ENCODE data around the gene WDFY3.

WDFY3 gene

GRCh38 chr4:84719115-84719514 lies 247.4 kb downstream of the WDFY3 start:
- no peak for TF ChIP-seq YY1 (IDR thresholded peaks at IDR 0.05; ENCODE audit: low read depth)
- no peak for TF ChIP-seq TCF12 (IDR thresholded peaks at IDR 0.05; ENCODE audit: low read depth)
- TF ChIP-seq FOXM1 (IDR thresholded peaks at IDR 0.05; ENCODE audit: borderline replicate concordance, low read depth) = no peak
- TF ChIP-seq EGR1 (IDR thresholded peaks at IDR 0.05) = no peak
- no peak for TF ChIP-seq ZBTB7A (IDR thresholded peaks at IDR 0.05; ENCODE audit: low read depth)
- no peak for TF ChIP-seq TEAD4 (IDR thresholded peaks at IDR 0.05)
- TF ChIP-seq RAD21 (IDR thresholded peaks at IDR 0.05; ENCODE audit: low read depth) = no peak
- TF ChIP-seq CEBPB (IDR thresholded peaks at IDR 0.05) = no peak
- TF ChIP-seq USF1 (IDR thresholded peaks at IDR 0.05) = no peak
- TF ChIP-seq TAF1 (IDR thresholded peaks at IDR 0.05; ENCODE audit: low read depth) = no peak
- no peak for TF ChIP-seq MAX (IDR thresholded peaks at IDR 0.05)
- TF ChIP-seq CREB1 (IDR thresholded peaks at IDR 0.05; ENCODE audit: low read depth) = no peak
- TF ChIP-seq EP300 (IDR thresholded peaks at IDR 0.05; ENCODE audit: borderline replicate concordance) = no peak
- TF ChIP-seq REST (IDR thresholded peaks at IDR 0.05; ENCODE audit: low read depth) = no peak
- no peak for TF ChIP-seq NFIC (IDR thresholded peaks at IDR 0.05)

- no peak for TF ChIP-seq YY1 (IDR thresholded peaks at IDR 0.05; ENCODE audit: low read depth)
- no peak for TF ChIP-seq EGR1 (IDR thresholded peaks at IDR 0.05)
- no peak for TF ChIP-seq MAX (IDR thresholded peaks at IDR 0.05)
- no peak for TF ChIP-seq CEBPB (IDR thresholded peaks at IDR 0.05)
- TF ChIP-seq ZBTB7A (IDR thresholded peaks at IDR 0.05; ENCODE audit: low read depth) = no peak
- TF ChIP-seq TAF1 (IDR thresholded peaks at IDR 0.05; ENCODE audit: low read depth) = no peak
- no peak for TF ChIP-seq REST (IDR thresholded peaks at IDR 0.05; ENCODE audit: low read depth)
- TF ChIP-seq FOXM1 (IDR thresholded peaks at IDR 0.05; ENCODE audit: borderline replicate concordance, low read depth) = no peak
- no peak for TF ChIP-seq NFIC (IDR thresholded peaks at IDR 0.05)
- TF ChIP-seq TCF12 (IDR thresholded peaks at IDR 0.05; ENCODE audit: low read depth) = no peak
- TF ChIP-seq USF1 (IDR thresholded peaks at IDR 0.05) = no peak
- no peak for TF ChIP-seq TEAD4 (IDR thresholded peaks at IDR 0.05)
- TF ChIP-seq RAD21 (IDR thresholded peaks at IDR 0.05; ENCODE audit: low read depth) = no peak
- no peak for TF ChIP-seq CREB1 (IDR thresholded peaks at IDR 0.05; ENCODE audit: low read depth)
- TF ChIP-seq EP300 (IDR thresholded peaks at IDR 0.05; ENCODE audit: borderline replicate concordance) = no peak
Measured at GRCh38 chr4:84718699-84719098, 247.8 kb downstream of the WDFY3 start.

GRCh38 chr4:84710548-84710947 lies 255.9 kb downstream of the WDFY3 start:
- TF ChIP-seq CREB1 (IDR thresholded peaks at IDR 0.05; ENCODE audit: low read depth) = no peak
- no peak for TF ChIP-seq RAD21 (IDR thresholded peaks at IDR 0.05; ENCODE audit: low read depth)
- no peak for TF ChIP-seq NFIC (IDR thresholded peaks at IDR 0.05)
- TF ChIP-seq TEAD4 (IDR thresholded peaks at IDR 0.05) = no peak
- no peak for TF ChIP-seq USF1 (IDR thresholded peaks at IDR 0.05)
- no peak for TF ChIP-seq REST (IDR thresholded peaks at IDR 0.05; ENCODE audit: low read depth)
- TF ChIP-seq MAX (IDR thresholded peaks at IDR 0.05) = no peak
- TF ChIP-seq TAF1 (IDR thresholded peaks at IDR 0.05; ENCODE audit: low read depth) = no peak
- no peak for TF ChIP-seq FOXM1 (IDR thresholded peaks at IDR 0.05; ENCODE audit: borderline replicate concordance, low read depth)
- TF ChIP-seq YY1 (IDR thresholded peaks at IDR 0.05; ENCODE audit: low read depth) = no peak
- TF ChIP-seq ZBTB7A (IDR thresholded peaks at IDR 0.05; ENCODE audit: low read depth) = no peak
- no peak for TF ChIP-seq CEBPB (IDR thresholded peaks at IDR 0.05)
- no peak for TF ChIP-seq TCF12 (IDR thresholded peaks at IDR 0.05; ENCODE audit: low read depth)
- TF ChIP-seq EP300 (IDR thresholded peaks at IDR 0.05; ENCODE audit: borderline replicate concordance) = no peak
- TF ChIP-seq EGR1 (IDR thresholded peaks at IDR 0.05) = no peak
